ENCODE data around the gene SEMA5A. TPM values are rescaled to one million over a fixed set of nuclear protein-coding genes. Genes with fewer than 3 reads are reported as not detected.

SEMA5A gene
- polyA plus RNA-seq, 3 donors: not detected

GRCh38 chr5:9376363-9377117, 169.3 kb downstream of the SEMA5A start:
- Histone ChIP-seq H2AFZ (ENCODE audit: insufficient read depth, low read depth, low read length, poor library complexity, severe bottlenecking) (no peak overlapping the region), H3K4me2 (replicated peaks; ENCODE audit: extremely low read depth, low read length, poor library complexity, severe bottlenecking) (no peak overlapping the region), H3K36me3 (replicated peaks in 1 of 2; ENCODE audit: control insufficient read depth in 1 of 2, insufficient read depth in 2 of 2, low read length in 2 of 2) (no peaks in the 10 kb centered on the region), H3K79me2 (ENCODE audit: insufficient read depth, low read length) (no peaks in the 10 kb centered on the region), H3K27ac (ENCODE audit: low read depth in 1 of 2, low read length in 2 of 2) (no peak overlapping the region), H3K4me1 (ENCODE audit: control insufficient read depth in 1 of 2, insufficient read depth in 2 of 2, low read length in 2 of 2) (no peaks in the 10 kb centered on the region), H3K4me3 (replicated peaks in 1 of 3; ENCODE audit: low read depth in 2 of 3, low read length in 3 of 3) (no peak overlapping the region), H3K9ac (ENCODE audit: insufficient read depth, low read length, poor library complexity, severe bottlenecking) (no peak overlapping the region), H4K20me1 (ENCODE audit: insufficient read depth, low read length) (no peaks in the 10 kb centered on the region), H3K9me3 (replicated peaks in 1 of 2; ENCODE audit: control insufficient read depth in 1 of 2, insufficient read depth in 1 of 2, low read length in 2 of 2) (peaks cover 0 to 10% of the 10 kb centered on the region in 2 donors), H3K27me3 (ENCODE audit: control insufficient read depth in 2 of 2, insufficient read depth in 2 of 2, low read length in 2 of 2) (no peaks in the 10 kb centered on the region)
- intact Hi-C loops (cut with micrococcal nuclease): no loop called here
- peaks cover 0 to 8% (median 3%) of the 10 kb centered on the region in 7 donors for H3K9me3 Mint-ChIP-seq
- TF ChIP-seq CTCF (IDR thresholded peaks at IDR 0.05): no peak
- no peak overlapping the region for H3K4me3 Mint-ChIP-seq
- WGBS (ENCODE audit: insufficient coverage): 91% methylated on average over 5 of the region's 9 CpGs
- DNase-seq: no peak
- no peaks in the 10 kb centered on the region for H3K36me3 Mint-ChIP-seq
- no peaks in the 10 kb centered on the region for H3K27me3 Mint-ChIP-seq (ENCODE audit: low read depth in 3 of 3)
- no peak overlapping the region for H3K27ac Mint-ChIP-seq
- H3K4me1 Mint-ChIP-seq: no peaks in the 10 kb centered on the region

GRCh38 chr5:9375756-9376155, 170.1 kb downstream of the SEMA5A start:
- Mint-ChIP-seq H3K36me3 (no peaks in the 10 kb centered on the region), H3K4me3 (no peak overlapping the region), H3K27me3 (ENCODE audit: low read depth in 3 of 3) (no peaks in the 10 kb centered on the region), H3K4me1 (no peaks in the 10 kb centered on the region), H3K27ac (no peak overlapping the region), H3K9me3 (peaks cover 0 to 8% (median 3%) of the 10 kb centered on the region in 7 donors)
- H3K4me3 ChIP-seq (replicated peaks in 1 of 3; ENCODE audit: low read depth in 2 of 3, low read length in 3 of 3): no peak overlapping the region
- H3K9me3 ChIP-seq (replicated peaks in 1 of 2; ENCODE audit: control insufficient read depth in 1 of 2, insufficient read depth in 1 of 2, low read length in 2 of 2): peaks cover 0 to 10% of the 10 kb centered on the region in 2 donors
- H3K36me3 ChIP-seq (replicated peaks in 1 of 2; ENCODE audit: control insufficient read depth in 1 of 2, insufficient read depth in 2 of 2, low read length in 2 of 2): no peaks in the 10 kb centered on the region
- 83% methylated on average over 2 of the region's 2 CpGs for WGBS (ENCODE audit: insufficient coverage)
- H3K27me3 ChIP-seq (ENCODE audit: control insufficient read depth in 2 of 2, insufficient read depth in 2 of 2, low read length in 2 of 2): no peaks in the 10 kb centered on the region
- H3K27ac ChIP-seq (ENCODE audit: low read depth in 1 of 2, low read length in 2 of 2): no peak overlapping the region
- no peaks in the 10 kb centered on the region for H4K20me1 ChIP-seq (ENCODE audit: insufficient read depth, low read length)
- intact Hi-C loops (cut with micrococcal nuclease): no loop called here
- no peak overlapping the region for H2AFZ ChIP-seq (ENCODE audit: insufficient read depth, low read depth, low read length, poor library complexity, severe bottlenecking)
- H3K79me2 ChIP-seq (ENCODE audit: insufficient read depth, low read length): no peaks in the 10 kb centered on the region
- DNase-seq: no peak
- H3K9ac ChIP-seq (ENCODE audit: insufficient read depth, low read length, poor library complexity, severe bottlenecking): no peak overlapping the region
- H3K4me2 ChIP-seq (replicated peaks; ENCODE audit: extremely low read depth, low read length, poor library complexity, severe bottlenecking): no peak overlapping the region
- no peaks in the 10 kb centered on the region for H3K4me1 ChIP-seq (ENCODE audit: control insufficient read depth in 1 of 2, insufficient read depth in 2 of 2, low read length in 2 of 2)
- TF ChIP-seq CTCF (IDR thresholded peaks at IDR 0.05): no peak
